ENCODE measurements around the gene C9orf85. TPM values are rescaled to one million over a fixed set of nuclear protein-coding genes. Genes with fewer than 3 reads are reported as not detected.

C9orf85 gene
- total RNA-seq, 1 experiment from 2014 or later, result 14.4 TPM

GRCh38 chr9:71985297-71985911 lies 74.0 kb downstream of the C9orf85 start:
- H4K8ac ChIP-seq (replicated peaks; ENCODE audit: insufficient read length, low read depth, low read length), result no peak overlapping the region
- peak overlapping the region; percentile 36 for H3K4me2 ChIP-seq (ENCODE audit: insufficient read depth, insufficient read length, low read length)
- H3K23ac ChIP-seq (ENCODE audit: insufficient read length, low read depth, low read length), result no peak overlapping the region
- H3K9me3 ChIP-seq (ENCODE audit: control insufficient read depth, low read depth, low read length), result no peaks in the 10 kb centered on the region
- Mint-ChIP-seq H3K27me3 (ENCODE audit: low read depth) (no peaks in the 10 kb centered on the region; the same call in 1 of the 2 replicates), H3K27ac (peak overlapping the region in 1 of 3 experiments; percentile 91; a peak in 2 of 7 replicates), H3K9me3 (no peaks in the 10 kb centered on the region), H3K4me3 (no peak overlapping the region), H3K4me1 (peaks cover 21 to 24% of the 10 kb centered on the region in 2 experiments), H3K36me3 (ENCODE audit: insufficient read depth in 1 of 3, low read depth in 3 of 3) (peaks cover 0 to 8% (median 2%) of the 10 kb centered on the region in 3 experiments; a peak in 2 of 7 replicates)
- H3K23me2 ChIP-seq (ENCODE audit: insufficient read length, low read depth, low read length, poor library complexity, severe bottlenecking), result no peaks in the 10 kb centered on the region
- no peaks in the 10 kb centered on the region for H3K27me3 ChIP-seq (ENCODE audit: insufficient read depth, low read length)
- H3K79me2 ChIP-seq (ENCODE audit: insufficient read depth, low read length), result no peaks in the 10 kb centered on the region
- no peak overlapping the region for H4K91ac ChIP-seq (ENCODE audit: insufficient read length, low read depth, low read length)
- peak; percentile 78 for TF ChIP-seq CTCF (conservative IDR thresholded peaks at IDR 0.05)
- H3K56ac ChIP-seq (ENCODE audit: insufficient read length, low read depth, low read length), result no peak overlapping the region
- H3K27ac ChIP-seq (ENCODE audit: insufficient read length, low read depth, low read length), result no peak overlapping the region
- H3K4me1 ChIP-seq (ENCODE audit: insufficient read depth, low read length), result peaks cover 11% of the 10 kb centered on the region; the same call in 1 of the 2 replicates
- H3K4ac ChIP-seq (ENCODE audit: low read depth, low read length), result no peak overlapping the region
- H3K9ac ChIP-seq (ENCODE audit: extremely low read depth, insufficient read length, low read length), result no peak overlapping the region
- H4K5ac ChIP-seq (ENCODE audit: insufficient read length, low read depth, low read length), result no peak overlapping the region
- no peak overlapping the region for H3K14ac ChIP-seq (ENCODE audit: insufficient read depth, low read length)
- no CpG with 5 or more reads among the region's 10 CpGs for WGBS (ENCODE audit: extremely low coverage, insufficient read length, low lambda C conversion rate)
- H2BK120ac ChIP-seq (ENCODE audit: low read depth, low read length, poor library complexity, severe bottlenecking), result no peak overlapping the region
- H3K18ac ChIP-seq (ENCODE audit: insufficient read length, low read depth, low read length), result no peak overlapping the region
- H2AK5ac ChIP-seq (ENCODE audit: insufficient read length, low read length), result no peak overlapping the region
- H2BK5ac ChIP-seq (ENCODE audit: insufficient read length, low read length), result no peak overlapping the region
- no peak overlapping the region for H2BK15ac ChIP-seq (ENCODE audit: low read depth, low read length)
- peak; percentile 70 for DNase-seq
- peak overlapping the region; percentile 86 for H2AFZ ChIP-seq (ENCODE audit: low read length)
- no peak overlapping the region for H2BK12ac ChIP-seq (ENCODE audit: insufficient read length, low read depth, low read length)
- no peak overlapping the region for H3T11ph ChIP-seq (ENCODE audit: low read length)
- no peaks in the 10 kb centered on the region for H3K79me1 ChIP-seq (ENCODE audit: insufficient read depth, low read depth, low read length, poor library complexity, severe bottlenecking)
- no peak overlapping the region for H2BK20ac ChIP-seq (ENCODE audit: low read depth, low read length, poor library complexity, severe bottlenecking)
- no peaks in the 10 kb centered on the region for H4K20me1 ChIP-seq (ENCODE audit: control insufficient read depth, insufficient read depth, insufficient read length)

Measured in H9 (cell line).